GM19397 (cell line): ENCODE results near the gene LOX.

Source experiments
- ATAC-seq: cut with Tn5 transposase; IDR thresholded peaks from one replicate; pipeline ENCODE4 v1.9.1; 2021; ENCODE audit warnings: mild to moderate bottlenecking, moderate library complexity; ENCODE audit not compliant: unreplicated experiment

Gene LOX, protein sequence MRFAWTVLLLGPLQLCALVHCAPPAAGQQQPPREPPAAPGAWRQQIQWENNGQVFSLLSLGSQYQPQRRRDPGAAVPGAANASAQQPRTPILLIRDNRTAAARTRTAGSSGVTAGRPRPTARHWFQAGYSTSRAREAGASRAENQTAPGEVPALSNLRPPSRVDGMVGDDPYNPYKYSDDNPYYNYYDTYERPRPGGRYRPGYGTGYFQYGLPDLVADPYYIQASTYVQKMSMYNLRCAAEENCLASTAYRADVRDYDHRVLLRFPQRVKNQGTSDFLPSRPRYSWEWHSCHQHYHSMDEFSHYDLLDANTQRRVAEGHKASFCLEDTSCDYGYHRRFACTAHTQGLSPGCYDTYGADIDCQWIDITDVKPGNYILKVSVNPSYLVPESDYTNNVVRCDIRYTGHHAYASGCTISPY

DNA sequence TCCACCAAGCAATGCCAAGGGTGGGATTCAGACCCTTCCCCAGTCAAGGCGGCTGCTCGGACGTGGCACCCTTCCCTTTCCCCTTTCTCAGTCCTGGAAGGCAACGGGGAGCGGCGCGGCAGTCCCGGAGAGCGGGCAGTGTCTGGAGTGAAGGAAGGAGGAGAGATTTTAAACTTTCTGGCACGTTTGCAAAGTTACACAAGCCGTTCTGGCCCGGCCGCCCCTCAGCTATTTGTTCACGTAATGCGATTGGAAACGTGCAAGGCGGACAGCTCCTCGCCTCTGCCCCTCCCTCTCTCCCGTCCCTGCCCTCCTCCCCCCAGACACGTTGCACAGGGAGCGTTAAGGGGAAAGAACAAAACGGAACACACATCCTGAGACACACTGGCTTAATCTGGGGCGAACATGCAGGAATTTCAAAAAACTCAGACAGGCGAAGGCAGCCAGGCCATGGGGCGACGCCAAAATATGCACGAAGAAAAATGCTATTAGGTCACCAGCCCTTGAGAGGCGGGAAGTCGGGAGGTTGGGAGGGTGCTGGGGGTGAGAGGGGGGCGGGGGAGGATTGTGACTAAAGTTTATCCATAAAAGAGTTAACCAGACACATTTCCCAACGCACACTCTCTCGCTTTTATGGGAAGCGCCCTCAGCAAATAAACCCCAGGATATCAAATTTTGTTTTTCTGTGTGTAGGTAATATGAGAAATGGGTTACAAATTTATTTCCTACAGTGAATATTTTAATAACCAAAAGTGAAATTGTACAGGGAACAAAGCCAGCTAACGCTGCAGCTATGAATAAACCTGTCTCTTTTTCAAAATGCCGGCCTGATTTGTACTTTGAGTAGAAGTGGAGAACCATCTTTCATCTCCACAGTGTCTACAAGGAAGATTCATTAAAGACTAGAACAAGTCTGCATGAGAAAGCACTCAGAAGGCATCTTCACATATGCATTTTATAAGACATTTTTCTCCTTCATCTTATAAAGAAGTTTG, at the start of gene LOX:
TSS of gene LOX (minus strand) at position 144 of the 995 bp plus-strand sequence. CDS start 274 bp downstream, outside the sequence.
- no peak for ATAC-seq

DNA sequence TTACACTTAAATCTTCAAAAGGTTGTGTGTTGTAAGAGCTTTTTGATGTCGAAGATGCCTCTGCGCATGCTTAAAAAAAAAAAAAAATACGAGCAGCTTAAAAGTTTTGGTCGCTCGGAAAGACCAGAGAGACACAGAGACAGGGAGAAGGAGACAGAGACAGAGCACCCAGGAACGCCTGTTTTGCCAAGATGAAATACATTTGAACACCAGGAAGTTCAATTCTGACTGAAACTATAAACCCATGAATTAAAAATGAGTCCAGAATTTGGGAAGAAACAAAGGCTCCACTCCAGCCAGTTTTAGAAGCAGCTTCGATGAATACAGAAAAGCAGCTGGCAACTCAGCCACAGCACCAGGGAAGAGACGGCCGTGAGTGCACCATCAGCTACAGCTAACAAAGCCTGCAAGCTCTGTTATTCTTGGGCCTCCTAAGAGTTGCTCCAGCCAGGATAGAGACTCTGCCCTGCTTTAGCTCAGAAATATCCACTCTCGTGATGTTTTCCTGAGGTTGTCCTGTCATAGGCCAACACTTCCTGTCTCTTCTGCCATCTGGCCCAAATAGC, 48.8 kb upstream of the LOX start:
- no peak for ATAC-seq

DNA sequence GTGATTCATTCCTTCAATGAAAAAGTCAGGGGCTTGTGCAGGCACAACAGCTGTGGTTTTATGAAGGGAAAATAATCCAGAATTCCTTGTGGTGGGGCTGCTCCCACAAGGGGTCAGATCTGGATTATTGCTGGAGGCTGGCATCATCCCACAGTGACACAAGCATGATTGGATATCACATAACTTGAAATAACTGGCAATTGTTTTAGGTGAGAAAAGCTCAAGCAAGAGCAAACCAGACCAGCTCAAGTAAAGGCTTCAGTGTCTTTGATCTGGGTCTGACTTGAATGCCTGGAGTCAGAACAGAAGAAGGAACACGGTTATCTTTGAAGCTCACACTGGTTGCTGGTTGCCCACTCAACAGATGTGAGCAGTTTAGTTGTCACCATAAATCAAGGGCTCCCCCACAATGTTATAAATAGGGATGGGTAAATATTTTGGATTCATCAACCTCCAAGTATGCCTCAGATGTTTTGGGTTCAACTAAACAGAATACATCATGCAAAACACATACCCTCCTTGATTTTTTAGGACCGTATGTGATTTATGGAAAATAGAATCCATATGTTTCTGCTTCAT, 48.2 kb upstream of the LOX start:
- no peak for ATAC-seq

DNA sequence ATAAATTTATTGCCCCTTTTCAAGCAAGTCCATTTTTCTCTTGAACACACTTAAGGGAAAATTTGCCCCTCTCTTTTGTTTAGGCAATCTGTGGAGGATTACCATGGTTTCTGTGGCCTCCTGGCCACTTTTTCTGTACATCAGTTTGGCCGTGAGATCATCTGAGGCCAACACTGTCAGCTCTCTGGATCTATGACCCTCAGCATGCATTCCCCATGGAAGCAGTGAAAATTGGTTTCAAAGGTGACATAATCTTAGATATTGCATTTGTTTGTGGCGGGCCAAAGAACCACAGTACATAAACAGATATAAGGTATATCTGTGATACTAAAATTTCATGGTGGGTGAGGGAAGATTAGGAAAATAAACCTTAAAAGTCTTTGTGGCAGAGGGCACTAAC, 46.7 kb upstream of the LOX start:
- no peak for ATAC-seq

DNA sequence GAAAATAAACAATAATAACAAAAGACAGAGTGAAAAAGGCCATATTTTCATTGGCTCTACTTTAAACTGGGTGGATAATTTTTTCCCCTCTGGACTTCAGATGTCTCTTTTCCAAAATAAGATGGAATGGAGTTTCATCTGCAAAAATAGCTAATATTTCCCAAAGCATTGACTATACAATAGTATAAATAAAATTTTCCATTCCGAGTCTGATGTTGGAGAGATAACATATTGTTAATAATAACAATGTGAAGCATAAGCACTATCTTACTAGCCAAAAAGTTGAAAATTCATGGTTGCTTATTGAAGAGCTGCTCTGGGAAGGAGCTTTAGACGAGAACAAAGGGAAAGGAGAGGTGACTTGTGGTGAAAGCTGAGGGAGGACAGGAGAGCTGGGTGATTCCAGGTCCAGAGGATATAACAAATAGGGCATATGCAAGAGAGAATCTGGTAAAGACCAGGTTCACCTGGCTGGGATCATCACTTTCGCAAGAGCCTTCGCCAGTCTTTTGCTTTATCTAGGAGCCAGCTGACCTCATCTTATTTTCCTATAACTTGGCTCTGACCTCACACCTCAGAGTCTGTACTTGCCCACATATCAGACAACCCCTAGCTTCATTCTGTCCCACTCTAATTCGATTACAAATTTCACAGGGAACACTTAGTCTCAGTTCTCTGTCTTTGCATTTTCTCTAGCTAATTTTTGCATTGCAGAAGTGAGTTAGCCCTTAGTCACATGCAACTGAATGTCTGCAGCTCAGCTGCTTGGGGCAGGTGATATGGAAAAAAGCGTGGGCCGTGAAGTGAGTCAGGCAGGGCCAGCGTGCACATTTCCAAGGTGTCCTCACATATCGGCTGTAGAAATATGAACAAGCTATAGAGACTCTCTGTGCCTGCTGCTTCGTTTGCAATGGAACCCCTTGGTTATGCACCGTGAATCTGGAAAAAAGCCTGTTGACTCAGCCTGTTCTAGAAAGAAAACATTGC, 43.7 kb upstream of the LOX start:
- ATAC-seq: no peak

DNA sequence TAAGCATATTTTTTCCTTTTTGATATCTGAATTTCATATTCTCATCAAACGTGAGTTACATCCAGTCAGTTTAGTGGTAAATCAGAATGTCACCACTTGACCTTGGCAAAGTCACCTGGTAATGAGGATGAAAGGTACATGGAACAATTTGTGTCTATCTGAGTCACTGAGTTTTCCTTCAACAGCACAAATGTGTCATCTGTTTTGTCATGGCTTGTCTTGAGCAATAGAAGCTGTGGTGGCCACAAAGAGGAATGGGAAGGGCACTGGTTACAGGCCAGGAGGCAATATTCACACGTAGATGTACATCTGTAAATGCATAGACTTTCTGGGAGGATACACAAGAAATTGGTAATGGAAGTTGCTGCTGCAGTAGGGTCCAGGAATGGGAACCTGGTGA, 42.9 kb upstream of the LOX start:
- ATAC-seq: no peak

DNA sequence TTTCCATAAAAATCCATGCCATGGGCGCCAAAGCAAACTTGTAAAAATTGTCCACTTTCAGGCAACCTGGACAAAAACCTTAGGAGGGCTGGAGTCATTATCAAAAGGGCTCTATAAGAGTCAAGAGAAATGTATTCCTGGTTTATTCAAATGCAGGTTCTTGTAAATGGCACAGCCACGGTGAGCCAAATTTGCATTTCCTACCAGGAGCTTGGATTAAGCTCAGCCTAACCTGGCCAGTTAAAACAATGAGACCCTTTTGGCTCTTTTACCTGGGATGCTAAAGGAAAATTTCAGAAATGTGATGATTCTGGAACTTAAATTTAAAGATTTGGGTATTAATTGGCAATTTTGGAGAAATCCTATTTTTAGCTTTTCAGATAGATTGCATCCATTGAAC, 42.4 kb upstream of the LOX start:
- no peak for ATAC-seq

DNA sequence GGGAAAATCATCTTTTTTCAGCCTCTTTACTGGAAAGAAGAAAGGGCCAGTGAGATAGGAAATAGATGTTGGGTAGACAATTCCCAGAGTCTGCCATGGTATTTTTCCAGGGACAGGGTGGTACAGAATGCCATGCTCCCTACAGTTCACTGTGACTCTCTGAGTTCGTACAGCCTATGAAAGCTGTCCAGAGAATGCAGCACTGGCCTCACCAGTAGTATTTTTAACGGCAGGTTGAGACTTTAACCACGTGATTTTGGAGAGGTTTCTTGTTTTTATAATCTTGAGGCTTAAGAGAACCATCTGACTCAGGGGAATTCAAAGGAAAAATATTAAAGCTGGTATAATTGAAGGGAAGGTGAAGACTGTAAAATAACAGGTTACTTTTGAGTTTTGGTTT, 41.1 kb upstream of the LOX start:
- no peak for ATAC-seq

DNA sequence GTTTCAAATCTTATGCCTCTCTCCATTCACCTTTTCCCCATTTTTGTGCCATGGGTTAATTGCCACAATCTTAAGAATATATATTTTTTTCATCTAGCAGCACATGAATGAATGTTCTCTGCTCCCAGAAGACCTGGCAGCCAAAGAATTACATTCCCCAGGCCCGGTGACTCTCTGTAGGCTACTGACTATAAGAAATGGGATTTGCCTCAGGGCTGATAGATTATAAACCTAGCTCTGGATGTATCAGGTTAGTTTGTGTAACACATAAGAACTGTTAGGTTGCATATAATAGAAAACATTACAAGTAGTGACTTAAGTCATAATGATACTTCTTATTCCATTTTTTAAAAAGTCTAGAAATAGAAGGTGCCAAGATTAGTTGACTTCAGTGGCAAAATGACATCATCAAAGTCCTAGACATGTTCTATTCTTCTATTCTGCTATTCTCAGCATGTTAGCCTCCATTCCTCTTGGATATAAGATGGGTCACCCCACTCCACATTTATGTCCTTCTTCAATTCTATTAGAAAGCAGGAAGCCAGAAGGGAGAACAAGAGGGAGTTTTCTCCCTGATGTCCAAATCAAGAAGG, 40.4 kb upstream of the LOX start:
- no peak for ATAC-seq

DNA sequence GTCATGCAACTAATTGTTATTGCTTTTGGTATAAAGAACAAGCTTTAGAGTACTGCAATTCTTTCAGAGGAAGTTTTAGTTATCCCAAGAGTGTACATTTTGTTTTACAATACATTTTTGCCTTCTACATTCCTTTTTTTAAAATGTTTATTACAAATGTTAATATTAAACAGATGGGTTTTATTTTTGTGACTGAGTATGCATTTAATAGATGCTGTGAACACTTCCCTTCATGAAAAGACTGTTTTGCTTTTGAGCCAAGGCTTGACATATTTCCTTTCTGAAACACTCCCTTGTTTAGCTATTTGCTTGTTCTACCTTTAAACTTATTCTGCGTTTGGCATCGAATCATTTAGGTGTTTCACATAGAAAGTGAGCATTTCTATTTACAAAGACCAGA, 36.4 kb upstream of the LOX start:
- ATAC-seq: no peak

DNA sequence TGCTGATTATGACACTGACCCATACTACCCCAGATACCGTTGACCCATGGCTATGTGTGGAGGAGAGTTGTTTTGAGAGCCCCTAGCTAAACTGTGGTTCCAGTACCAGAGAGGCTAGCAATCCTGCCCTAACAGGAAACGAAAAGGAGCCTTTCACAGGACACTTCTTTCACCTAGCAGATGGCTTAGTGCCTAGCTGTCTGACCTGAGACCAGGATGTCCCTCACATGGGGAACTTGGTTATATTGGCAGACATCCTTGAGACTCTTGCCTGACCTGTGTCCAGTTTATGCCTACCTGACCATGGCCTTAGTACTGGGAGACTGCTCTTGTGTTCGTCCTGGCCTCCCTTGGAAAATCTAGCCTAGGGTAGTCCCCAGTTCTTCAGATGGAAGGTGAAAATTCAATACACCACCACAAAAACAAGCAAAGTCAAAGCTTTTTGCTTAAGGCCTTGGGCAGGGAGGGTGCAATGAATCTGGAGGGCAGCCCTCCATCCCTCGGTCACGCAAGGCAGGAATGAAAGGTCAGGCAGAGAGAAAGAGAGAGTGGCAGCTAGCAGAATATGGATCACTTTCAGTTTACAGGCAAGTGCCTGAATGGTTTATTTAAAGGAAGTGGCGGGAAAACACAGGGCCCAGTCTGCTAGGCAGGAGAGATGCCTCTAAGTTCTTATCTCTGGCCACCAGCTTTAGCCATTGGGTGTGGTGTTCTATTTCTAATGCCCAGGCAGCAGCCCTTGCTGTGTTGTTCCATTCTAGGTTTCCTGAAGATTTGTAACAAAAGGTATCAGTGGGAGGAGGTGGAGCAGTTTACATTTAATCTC, 34.9 kb upstream of the LOX start:
- no peak for ATAC-seq

DNA sequence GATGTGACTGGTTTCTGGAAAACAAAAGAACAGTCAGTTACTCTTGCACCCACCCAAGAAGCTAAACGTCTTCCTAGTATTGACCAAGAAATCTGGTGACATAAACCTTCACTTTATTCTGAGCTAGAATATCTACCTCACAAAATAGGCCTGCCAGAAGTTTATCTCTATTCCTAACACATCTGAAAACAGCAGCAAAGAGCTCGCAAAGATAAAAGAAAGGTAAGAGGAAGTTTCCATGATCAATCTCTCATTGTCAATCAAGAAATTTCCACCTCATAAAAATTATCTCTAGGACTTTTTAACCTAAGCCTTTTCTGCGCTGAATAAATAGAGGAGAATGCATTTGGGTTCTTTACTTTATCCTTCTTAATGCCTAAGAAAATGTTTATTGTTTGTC, 34.0 kb upstream of the LOX start:
- ATAC-seq: no peak

DNA sequence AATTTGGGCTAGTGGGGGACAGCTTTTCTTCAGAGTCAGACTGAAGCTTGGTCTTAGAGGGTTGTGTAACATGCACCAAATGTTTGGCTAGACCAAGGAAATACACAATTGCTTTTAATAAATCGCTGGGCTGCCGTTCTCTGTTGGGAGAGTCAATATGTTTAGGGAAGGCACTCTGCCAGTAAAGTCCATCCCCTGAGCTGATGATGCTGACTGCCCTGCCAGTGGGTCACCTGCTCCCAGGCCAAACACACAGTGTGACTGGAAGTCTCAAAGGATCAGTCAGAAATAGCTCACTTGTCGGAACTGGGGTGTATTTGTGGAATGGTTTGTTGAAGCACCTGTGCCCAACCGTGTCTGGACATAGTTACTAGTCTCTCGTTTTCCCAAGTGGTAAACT, 33.4 kb upstream of the LOX start:
- ATAC-seq: no peak

DNA sequence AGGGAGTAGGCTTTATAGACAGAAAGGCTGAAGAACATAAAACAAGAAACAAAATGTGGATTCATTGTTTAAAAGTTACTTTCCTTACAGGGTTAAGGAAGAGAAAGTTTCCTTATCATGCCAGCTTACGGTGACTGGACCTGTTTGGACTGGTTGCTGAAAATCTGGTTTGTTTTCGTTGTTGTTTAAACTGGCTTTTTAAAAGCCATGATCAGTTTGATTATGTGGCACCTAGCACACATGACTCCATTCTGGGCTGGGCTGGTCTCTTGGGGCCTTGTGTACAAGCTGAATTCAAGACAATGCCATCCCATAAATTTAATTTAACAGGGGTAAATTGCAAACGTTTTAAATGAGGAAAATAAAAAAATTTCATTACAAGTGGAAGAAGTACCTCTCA, 32.9 kb upstream of the LOX start:
- no peak for ATAC-seq

DNA sequence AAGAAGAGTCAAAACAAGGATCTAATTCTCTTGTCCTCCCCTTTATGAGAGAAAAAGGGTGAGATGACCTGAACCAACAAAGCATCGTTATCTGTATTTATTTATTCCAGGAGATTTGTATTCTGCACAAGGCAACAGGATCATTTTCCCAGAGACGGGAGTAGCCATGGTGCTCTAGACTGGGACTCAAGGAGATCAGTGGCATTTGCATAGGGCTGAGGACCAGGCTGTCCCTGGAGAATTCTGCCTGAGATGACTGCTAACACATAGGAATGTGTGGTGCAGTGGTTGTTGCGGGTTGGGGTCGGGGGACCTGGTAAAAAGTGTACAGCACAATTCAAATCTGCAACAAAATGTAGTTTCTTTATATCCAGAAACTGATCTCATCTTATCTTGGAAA, 29.0 kb upstream of the LOX start:
- ATAC-seq: no peak

DNA sequence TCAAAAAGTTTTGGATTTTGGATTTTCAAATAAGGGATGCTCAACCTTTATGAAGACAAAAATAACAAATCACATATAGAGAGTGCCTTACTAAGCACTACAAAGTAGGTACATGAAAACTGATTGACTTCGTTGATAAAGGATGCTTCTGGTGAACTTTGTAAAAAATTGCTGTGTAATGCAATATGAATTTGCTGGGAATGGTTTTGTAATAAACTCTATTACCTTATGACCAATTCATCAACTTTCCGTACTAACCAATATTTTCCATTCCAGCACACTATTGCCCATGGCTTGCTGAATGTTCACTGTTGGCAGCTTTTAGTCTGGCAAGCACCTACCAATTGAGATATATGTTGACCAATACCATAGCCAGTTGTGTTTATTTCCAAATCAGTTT, 27.9 kb upstream of the LOX start:
- no peak for ATAC-seq

DNA sequence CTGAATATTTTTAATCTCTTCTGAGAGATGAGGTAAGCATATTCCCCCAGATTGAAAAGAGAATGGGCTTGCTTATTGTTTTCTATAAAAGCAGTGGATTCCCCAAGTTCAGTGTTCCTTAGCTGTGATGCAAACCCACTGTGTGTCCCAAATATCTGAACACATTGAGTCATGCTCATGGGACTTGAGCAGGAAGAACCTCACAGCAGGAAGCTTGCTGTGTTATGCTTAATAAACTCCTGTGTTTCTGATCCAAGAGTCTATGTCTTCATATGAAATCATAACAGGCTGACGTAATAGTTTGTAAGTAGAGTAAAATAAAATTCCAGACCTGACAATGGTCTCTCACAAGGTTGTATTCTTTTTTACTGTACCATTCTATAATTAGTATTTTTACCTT, 24.8 kb upstream of the LOX start:
- ATAC-seq: no peak

DNA sequence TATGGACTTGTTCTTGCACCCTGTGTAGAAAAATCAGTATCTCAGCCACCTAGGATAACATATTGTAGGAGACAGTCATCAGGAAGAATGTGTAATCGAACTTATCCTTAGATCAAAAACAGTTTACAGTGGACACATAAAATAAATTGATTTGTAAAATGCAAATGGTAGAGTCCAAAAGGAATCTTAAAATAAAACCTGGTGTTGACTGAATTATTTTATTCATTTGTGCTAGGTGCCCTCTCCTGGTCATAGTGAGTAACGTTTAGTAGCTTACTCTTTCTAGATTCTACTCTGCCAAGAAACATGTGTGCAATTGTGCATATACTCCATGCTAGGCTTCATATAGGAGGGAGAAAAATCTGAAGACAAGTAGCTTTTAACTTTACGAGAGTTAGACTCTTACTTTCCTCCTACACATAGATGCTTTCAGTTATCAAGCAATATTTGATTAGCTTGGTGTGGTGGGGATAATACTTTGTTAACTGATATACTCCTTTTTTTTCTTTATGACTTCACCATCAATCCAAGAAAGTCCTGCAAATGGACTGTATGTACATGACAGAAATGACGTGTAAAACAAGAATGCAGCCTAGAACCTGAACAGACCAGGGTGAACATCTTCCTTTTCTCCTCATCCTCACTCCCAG, 23.7 kb upstream of the LOX start:
- ATAC-seq: peak; percentile 67
